Testis (tissue), 3 donors: ENCODE data around the gene TENT5C. TPM values are rescaled to one million over a fixed set of nuclear protein-coding genes. Genes with fewer than 3 reads are reported as not detected.

ENCODE experiments used
- DNase-seq: peaks from one replicate; pipeline ENCODE4 v3.0.0-alpha.2; 2019
- H3K27ac ChIP-seq, 2 donors: fragments of 200-600 bp; sonication (generic); one replicate each; pipeline ENCODE4 v1.5.1; 2019
- H3K27me3 ChIP-seq: fragments of 200-600 bp; sonication (generic); one replicate; pipeline ENCODE4 v1.5.1; 2019
- H3K36me3 ChIP-seq: fragments of 200-600 bp; sonication (generic); one replicate; pipeline ENCODE4 v1.5.1; 2017; ENCODE audit warnings: low read depth; ENCODE audit errors: missing control alignments
- H3K4me1 ChIP-seq: fragments of 200-600 bp; sonication (generic); one replicate; pipeline ENCODE4 v1.5.1; 2019
- H3K4me3 ChIP-seq, 2 donors: fragments of 200-600 bp; sonication (generic); one replicate each; pipeline ENCODE4 v1.5.1; 2017 to 2019
- H3K9me3 ChIP-seq: fragments of 200-600 bp; sonication (generic); one replicate; pipeline ENCODE4 v1.5.1; 2017
- CTCF ChIP-seq, 3 experiments: fragments of 450-650 bp in 2 of 3; fragments of 200-600 bp in 1 of 3; sonication (generic) in 1 of 3; IDR thresholded peaks; one replicate each; pipeline ENCODE4 v1.5.1; 2016 to 2019; ENCODE audit warnings: antibody characterized with exemption in 3 of 3, mild to moderate bottlenecking in 2 of 3, moderate library complexity in 1 of 3
- POLR2A ChIP-seq: fragments of 450-650 bp; IDR thresholded peaks from one replicate; pipeline ENCODE4 v1.6.1; 2017; ENCODE audit warnings: antibody characterized with exemption, mild to moderate bottlenecking, moderate library complexity
- WGBS, 2 donors: methylation state at CpG; one replicate each; pipeline ENCODE4 v1.1.5; 2018; 5-methylcytosine and 5-hydroxymethylcytosine counted together
- intact Hi-C: fragments of 100-400 bp; cut with DNase I; formaldehyde crosslinking; loops from one replicate; pipeline ENCODE4 v1.15.1; 2023; ENCODE audit warnings: low total_unique reads
- polyA plus RNA-seq: library from polyadenylated mRNA; stranded (reverse); fragments of 350-450 nt; fragmentation: Illumina TruSeq; extraction: RNeasy Lipid Tissue Mini Kit (QIAGEN cat#74804); gene quantifications from one replicate; pipeline ENCODE4 v1.2.3, GENCODE V29; 2014; ENCODE audit warnings: low read depth, low replicate concordance; ENCODE audit not compliant: insufficient read depth
- total RNA-seq, 2 donors: library from RNA; depleted of rRNA; stranded (reverse); fragments of >200 nt; gene quantifications; one replicate each; pipeline ENCODE4 v1.2.3, GENCODE V29; 2016

TENT5C gene
- total and polyA plus RNA-seq, 3 donors from 2014 or later = 38.4 to 72.4 (median 67.3) TPM

GRCh38 chr1:117594261-117594990 is 11.4 kb upstream of the TENT5C start:
- H3K27me3 ChIP-seq = no peaks in the 10 kb centered on the region
- no peak for TF ChIP-seq POLR2A
- TF ChIP-seq CTCF (IDR thresholded peaks at IDR 0.05) = no peak
- no peaks in the 10 kb centered on the region for H3K36me3 ChIP-seq
- intact Hi-C loops = no loop called here
- H3K27ac ChIP-seq = no peak overlapping the region
- no peaks in the 10 kb centered on the region for H3K9me3 ChIP-seq
- H3K4me1 ChIP-seq = no peaks in the 10 kb centered on the region
- DNase-seq = no peak
- H3K4me3 ChIP-seq = no peak overlapping the region
- 71 to 76% methylated on average over 7 to 8 of the region's 8 CpGs for WGBS, 2 donors

GRCh38 chr1:117596023-117596720 is 9.7 kb upstream of the TENT5C start:
- WGBS, 2 donors = 73 to 79% methylated on average over 5 of the region's 5 CpGs

GRCh38 chr1:117598489-117598888 is 7.4 kb upstream of the TENT5C start:
- Histone ChIP-seq H3K9me3 (no peaks in the 10 kb centered on the region), H3K4me1 (no peaks in the 10 kb centered on the region), H3K27ac (no peak overlapping the region), H3K27me3 (no peaks in the 10 kb centered on the region), H3K36me3 (no peaks in the 10 kb centered on the region), H3K4me3 (no peak overlapping the region)
- 81 to 87% methylated on average over 6 of the region's 6 CpGs for WGBS, 2 donors
- DNase-seq = no peak
- TF ChIP-seq POLR2A (no peak), CTCF (IDR thresholded peaks at IDR 0.05) (no peak)
- intact Hi-C loops = no loop called here

More at GRCh38 chr1:117596023-117596720, 9.7 kb upstream of the TENT5C start:
- Histone ChIP-seq H3K27me3 (no peaks in the 10 kb centered on the region), H3K36me3 (no peaks in the 10 kb centered on the region), H3K4me3 (no peak overlapping the region), H3K27ac (no peak overlapping the region), H3K4me1 (no peaks in the 10 kb centered on the region), H3K9me3 (no peaks in the 10 kb centered on the region)
- DNase-seq = no peak
- no peak for TF ChIP-seq POLR2A
- TF ChIP-seq CTCF (IDR thresholded peaks at IDR 0.05) = no peak
- intact Hi-C loops = no loop called here

DNA sequence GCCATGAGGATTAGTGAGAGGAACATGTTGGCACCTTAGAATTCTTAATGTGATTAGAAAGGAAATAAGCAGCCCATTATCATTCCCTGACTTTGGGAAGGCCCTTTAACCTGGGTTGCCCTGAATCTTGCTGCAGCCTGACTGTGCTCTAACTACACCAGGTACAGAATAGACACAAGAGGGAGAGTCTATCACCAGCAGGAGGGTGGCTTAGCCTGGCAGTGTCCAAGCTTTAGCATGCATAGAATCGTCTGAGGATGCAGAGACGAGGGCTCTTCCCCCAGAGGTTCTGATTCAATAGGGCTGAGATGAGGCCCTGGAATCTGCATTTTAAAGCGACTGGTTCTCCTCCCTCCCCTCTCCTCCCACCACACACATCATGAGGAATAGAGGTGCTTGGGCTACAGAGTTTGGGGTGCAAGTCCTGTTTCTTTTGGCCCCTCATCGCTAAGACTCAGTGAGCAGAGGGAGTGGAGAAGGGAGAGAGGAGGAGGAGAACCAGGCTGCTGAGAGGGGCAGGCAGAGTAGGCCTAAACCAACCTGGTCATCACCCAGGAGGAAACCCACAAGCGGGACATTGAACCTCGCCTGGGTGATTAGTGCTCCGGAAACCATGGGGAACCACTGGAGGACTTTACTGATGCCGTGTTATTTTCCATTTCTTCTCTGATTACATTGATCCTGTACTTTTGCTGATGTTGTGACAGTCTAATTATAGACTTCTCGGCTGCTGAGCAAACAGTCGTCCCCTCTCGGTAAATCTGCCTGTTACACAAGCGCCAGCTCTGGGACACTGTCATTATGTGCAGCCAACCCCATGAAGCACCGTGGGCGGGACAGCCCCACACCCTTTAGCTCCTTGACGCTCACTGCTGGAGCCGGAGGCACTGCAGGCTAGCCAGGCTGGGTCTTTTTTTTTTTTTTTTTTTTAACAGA is 6.3 kb upstream of the TENT5C start:
- intact Hi-C loops = no loop called here
- H3K4me1 ChIP-seq = no peaks in the 10 kb centered on the region
- WGBS, 2 donors = 89 to 91% methylated on average over 16 of the region's 16 CpGs
- no peaks in the 10 kb centered on the region for H3K36me3 ChIP-seq
- H3K9me3 ChIP-seq = no peaks in the 10 kb centered on the region
- TF ChIP-seq POLR2A (no peak), CTCF (IDR thresholded peaks at IDR 0.05) (no peak)
- no peak overlapping the region for H3K4me3 ChIP-seq
- no peaks in the 10 kb centered on the region for H3K27me3 ChIP-seq
- DNase-seq = no peak
- no peak overlapping the region for H3K27ac ChIP-seq
